HG03139 (cell line): Measurements from ENCODE around the gene AGMAT.
A peak's percentile ranks its signal among the peaks of the same experiment; 100 is the strongest.

Experiments
- ATAC-seq: cut with Tn5 transposase; IDR thresholded peaks from one replicate; pipeline ENCODE4 v1.9.1; 2021; ENCODE audit not compliant: unreplicated experiment

Gene AGMAT

GRCh38 chr1:15568387-15569073 is 16.3 kb downstream of the AGMAT start:
- no peak for ATAC-seq

- no peak for ATAC-seq
These were observed 25.6 kb downstream of the AGMAT start for GRCh38 chr1:15559189-15559810.

GRCh38 chr1:15558516-15558915 is 26.3 kb downstream of the AGMAT start:
- ATAC-seq: no peak

GRCh38 chr1:15557594-15557993 is 27.3 kb downstream of the AGMAT start:
- no peak for ATAC-seq

- no peak for ATAC-seq
These were observed 27.8 kb downstream of the AGMAT start for GRCh38 chr1:15557008-15557407.

GRCh38 chr1:15550573-15550972 is 34.3 kb downstream of the AGMAT start:
- ATAC-seq: no peak

- ATAC-seq: no peak
These were observed 38.2 kb downstream of the AGMAT start for GRCh38 chr1:15546641-15547040.

GRCh38 chr1:15543589-15544568 is 41.0 kb downstream of the AGMAT start:
- no peak for ATAC-seq

GRCh38 chr1:15543251-15543588 is 41.6 kb downstream of the AGMAT start:
- no peak for ATAC-seq

GRCh38 chr1:15542388-15543250 is 42.2 kb downstream of the AGMAT start:
- no peak for ATAC-seq

- ATAC-seq: no peak
These were observed 43.5 kb downstream of the AGMAT start for GRCh38 chr1:15541231-15541792.

GRCh38 chr1:15540186-15540585 is 44.7 kb downstream of the AGMAT start:
- no peak for ATAC-seq

GRCh38 chr1:15538771-15539170 is 46.1 kb downstream of the AGMAT start:
- ATAC-seq: no peak

- ATAC-seq: no peak
These were observed 53.2 kb downstream of the AGMAT start for GRCh38 chr1:15531682-15532081.

- ATAC-seq: no peak
These were observed 53.8 kb downstream of the AGMAT start for GRCh38 chr1:15531003-15531402.

GRCh38 chr1:15526490-15527339 is 58.1 kb downstream of the AGMAT start, which contains the start of gene DNAJC16:
DNAJC16 (plus strand) TSS chr1:15526848; CDS start chr1:15529106, 2,258 bp downstream.
- peak; percentile 47 for ATAC-seq

GRCh38 chr1:15526021-15526489 is 58.8 kb downstream of the AGMAT start:
- no peak for ATAC-seq

- ATAC-seq: peak; percentile 36
These were observed 59.5 kb downstream of the AGMAT start for GRCh38 chr1:15525050-15526020.
